B cell (primary cell): ENCODE results near the gene SHD.

Source experiments
- CTCF ChIP-seq: fragments of 200-600 bp; IDR thresholded peaks from one replicate; pipeline ENCODE4 v1.8.0; 2022; ENCODE audit warnings: antibody characterized with exemption, mild to moderate bottlenecking
- EZH2 ChIP-seq: IDR thresholded peaks from 2 replicates; pipeline ENCODE4 v1.6.1; 2012; ENCODE audit warnings: borderline replicate concordance, low read depth, mild to moderate bottlenecking, moderate library complexity, low read length; ENCODE audit not compliant: insufficient read depth, poor library complexity, severe bottlenecking

GRCh38 chr19:4294389-4294788 lies 15.3 kb downstream of the SHD start:
- TF ChIP-seq EZH2, result no peak
- TF ChIP-seq CTCF, result no peak
